ENCODE results near the gene DESI2. TPM values are rescaled to one million over a fixed set of nuclear protein-coding genes. Genes with fewer than 3 reads are reported as not detected.
A peak's percentile ranks its signal among the peaks of the same experiment; 100 is the strongest.

Gene DESI2
- total and polyA plus RNA-seq, 8 donors, result 48.3 to 77.0 (median 67.7) TPM

- TF ChIP-seq CTCF (IDR thresholded peaks at IDR 0.05), result no peak
- Histone ChIP-seq H3K4me3 (no peak overlapping the region), H3K27ac (no peak overlapping the region), H3K36me3 (no peaks in the 10 kb centered on the region), H3K27me3 (peaks cover 0 to 38% of the 10 kb centered on the region in 2 donors), H3K9me3 (no peaks in the 10 kb centered on the region), H3K4me1 (peaks cover 0 to 16% of the 10 kb centered on the region in 2 donors)
- DNase-seq (no peak), ATAC-seq (no peak)
- intact Hi-C loops (cut with DNase I), result no loop called here
These were observed 75.0 kb downstream of the DESI2 start for GRCh38 chr1:244727871-244728474.

GRCh38 chr1:244730153-244730933 is 77.4 kb downstream of the DESI2 start:
- no peak for TF ChIP-seq CTCF (IDR thresholded peaks at IDR 0.05)
- Histone ChIP-seq H3K27me3 (peaks cover 0 to 38% of the 10 kb centered on the region in 2 donors), H3K4me3 (peak overlapping the region; percentile 43 to 52), H3K9me3 (no peaks in the 10 kb centered on the region), H3K36me3 (no peaks in the 10 kb centered on the region), H3K4me1 (peaks cover 0 to 16% of the 10 kb centered on the region in 2 donors), H3K27ac (no peak overlapping the region)
- peak; percentile 69 for ATAC-seq
- DNase-seq, result peak; percentile 43 to 84 (median 59)
- intact Hi-C loops (cut with DNase I), result no loop called here

DNA sequence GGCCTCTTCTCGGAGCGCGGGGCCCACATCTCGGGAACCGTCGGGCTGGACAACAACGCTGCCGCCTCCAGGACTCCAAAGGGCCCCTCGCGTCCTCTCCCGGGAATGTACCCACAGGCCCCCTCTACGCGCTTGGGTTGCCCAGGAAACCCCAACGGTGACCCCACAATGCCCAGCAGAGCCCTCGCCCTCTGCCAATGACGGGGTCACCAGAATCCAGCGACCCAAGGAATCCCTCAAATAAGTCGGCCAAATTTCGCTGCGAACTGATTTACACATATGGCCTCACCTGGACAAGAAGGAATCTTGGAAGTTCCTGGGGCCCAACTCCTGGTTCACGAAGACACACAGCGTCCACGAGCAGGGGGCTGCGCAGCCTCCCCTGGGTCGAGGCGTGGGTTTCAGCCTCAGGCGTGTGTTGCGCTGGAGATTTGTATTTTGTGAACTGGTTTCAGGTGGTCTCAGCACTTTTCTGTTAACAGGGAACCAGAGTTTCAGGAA is 78.1 kb downstream of the DESI2 start:
- DNase-seq, result no peak
- Histone ChIP-seq H3K27me3 (peaks cover 0 to 38% of the 10 kb centered on the region in 2 donors), H3K9me3 (no peaks in the 10 kb centered on the region), H3K4me3 (peak overlapping the region; percentile 43 to 52), H3K36me3 (no peaks in the 10 kb centered on the region), H3K4me1 (peaks cover 0 to 16% of the 10 kb centered on the region in 2 donors), H3K27ac (no peak overlapping the region)
- ATAC-seq, result no peak
- intact Hi-C loops (cut with DNase I), result no loop called here
- no peak for TF ChIP-seq CTCF (IDR thresholded peaks at IDR 0.05)

DNA sequence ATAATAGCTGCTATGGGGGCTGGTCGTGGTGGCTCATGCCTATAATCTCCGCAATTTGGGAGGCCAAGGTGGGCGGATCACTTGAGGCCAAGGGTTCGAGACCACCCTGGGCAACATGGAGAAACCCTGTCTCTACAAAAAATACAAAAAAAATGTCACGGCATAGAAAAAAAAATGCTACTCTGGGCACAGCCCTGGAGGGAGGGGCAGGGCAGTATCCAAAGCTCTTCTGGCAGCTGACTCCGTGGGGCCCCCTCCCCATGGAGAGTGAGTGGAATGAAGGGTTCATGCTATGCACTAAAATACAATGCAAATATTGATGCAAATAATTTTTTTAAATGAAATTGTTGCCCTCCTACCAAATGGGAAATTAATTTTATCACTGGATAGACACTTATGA is 78.7 kb downstream of the DESI2 start:
- TF ChIP-seq CTCF (IDR thresholded peaks at IDR 0.05), result no peak
- DNase-seq (no peak), ATAC-seq (no peak)
- Histone ChIP-seq H3K4me3 (no peak overlapping the region), H3K27me3 (peaks cover 0 to 38% of the 10 kb centered on the region in 2 donors), H3K4me1 (peaks cover 0 to 16% of the 10 kb centered on the region in 2 donors), H3K36me3 (no peaks in the 10 kb centered on the region), H3K27ac (no peak overlapping the region), H3K9me3 (no peaks in the 10 kb centered on the region)
- intact Hi-C loops (cut with DNase I), result no loop called here

DNA sequence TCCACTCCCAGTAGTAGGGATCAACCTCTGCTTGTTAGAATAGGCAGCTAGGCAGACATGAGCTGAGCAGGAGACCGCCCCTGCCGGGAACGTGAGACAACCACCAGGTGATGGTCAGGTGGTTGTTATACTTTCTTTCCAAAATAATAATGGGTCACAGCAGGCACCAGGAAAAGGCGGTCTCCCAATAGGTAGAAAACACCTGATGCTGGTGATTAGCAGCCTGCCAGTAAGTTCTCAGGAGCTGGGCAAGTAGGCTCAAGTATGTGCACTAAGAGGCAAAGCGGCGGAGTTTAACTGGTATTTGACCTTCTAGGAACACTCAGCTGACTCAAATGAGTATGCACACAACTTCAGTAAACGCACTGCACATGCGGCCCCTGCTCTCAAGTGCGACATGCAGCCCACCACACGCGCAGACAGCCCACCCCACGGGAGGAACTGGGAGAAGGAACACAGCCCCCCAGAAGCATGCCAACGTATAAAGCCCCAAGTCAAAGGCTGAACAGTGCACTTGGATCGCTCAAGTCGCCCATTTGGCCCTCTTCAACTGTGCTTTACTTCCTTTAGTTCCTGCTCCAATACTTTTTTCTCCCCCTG is 80.0 kb downstream of the DESI2 start:
- no peaks in the 10 kb centered on the region for H3K36me3 ChIP-seq
- peaks cover 0 to 16% of the 10 kb centered on the region in 2 donors for H3K4me1 ChIP-seq
- no peak overlapping the region for H3K4me3 ChIP-seq
- no peak for TF ChIP-seq CTCF (IDR thresholded peaks at IDR 0.05)
- peaks cover 0 to 38% of the 10 kb centered on the region in 2 donors for H3K27me3 ChIP-seq
- DNase-seq (peak in 2 of 4 donors; percentile 8 to 55), ATAC-seq (peak; percentile 80)
- intact Hi-C loops (cut with DNase I), result no loop called here
- no peak overlapping the region for H3K27ac ChIP-seq
- no peaks in the 10 kb centered on the region for H3K9me3 ChIP-seq
